SK-N-SH (cell line): ENCODE measurements around the gene GPR101.

ENCODE experiments used
- CTCF ChIP-seq: fragments of 200-600 bp; sonication (generic); IDR thresholded peaks from 2 replicates; pipeline ENCODE4 v1.6.1; 2017; ENCODE audit warnings: antibody characterized with exemption, mild to moderate bottlenecking, moderate library complexity
- MAX ChIP-seq: IDR thresholded peaks from 2 replicates; pipeline ENCODE4 v1.4.0; 2012; ENCODE audit warnings: low read depth
- POLR2AphosphoS5 ChIP-seq: IDR thresholded peaks from 2 replicates; pipeline ENCODE4 v1.6.1; 2012; ENCODE audit warnings: low read depth, low read length
- RCOR1 ChIP-seq: fragments of 150-350 bp; IDR thresholded peaks from 2 replicates; pipeline ENCODE4 v1.6.1; 2017; ENCODE audit warnings: antibody characterized with exemption, low read length
- SMC3 ChIP-seq: IDR thresholded peaks from 2 replicates; pipeline ENCODE4 v1.6.1; 2012; ENCODE audit warnings: low read depth, low read length, improper control_type of control experiment
- TAF1 ChIP-seq: IDR thresholded peaks from 2 replicates; pipeline ENCODE4 v1.6.1; 2012; ENCODE audit warnings: low read depth, mild to moderate bottlenecking, low read length, moderate library complexity, borderline replicate concordance
- TEAD4 ChIP-seq: IDR thresholded peaks from 2 replicates; pipeline ENCODE4 v1.4.0; 2012; ENCODE audit warnings: mild to moderate bottlenecking, borderline replicate concordance; ENCODE audit not compliant: insufficient read depth
- YY1 ChIP-seq: IDR thresholded peaks from 2 replicates; pipeline ENCODE4 v1.4.0; 2012; ENCODE audit warnings: low read depth, mild to moderate bottlenecking

GRCh38 chrX:137040113-137040794, 6.5 kb upstream of the GPR101 start:
- TF ChIP-seq TEAD4 (no peak), CTCF (no peak), TAF1 (no peak), SMC3 (no peak), RCOR1 (no peak), YY1 (no peak), MAX (no peak), POLR2AphosphoS5 (no peak)
